ES-I3 (cell line): Measurements from ENCODE around the gene FGB.

Source experiments
- H3K36me3 ChIP-seq: 2 replicates; pipeline ENCODE4 v1.6.1; 2013; ENCODE audit warnings: mild to moderate bottlenecking, low read length, control low read depth, moderate library complexity; ENCODE audit not compliant: insufficient read depth
- H3K4me1 ChIP-seq: 2 replicates; pipeline ENCODE4 v1.6.1; 2013; ENCODE audit warnings: mild to moderate bottlenecking, control low read depth, low read length; ENCODE audit not compliant: insufficient read depth
- H3K9ac ChIP-seq: 2 replicates; pipeline ENCODE4 v1.6.1; 2013; ENCODE audit warnings: low read depth, mild to moderate bottlenecking, low read length, moderate library complexity
- H3K9me3 ChIP-seq: 2 replicates; pipeline ENCODE4 v1.6.1; 2013; ENCODE audit warnings: mild to moderate bottlenecking, low read length, moderate library complexity; ENCODE audit not compliant: control insufficient read depth, insufficient read depth

Gene FGB

DNA sequence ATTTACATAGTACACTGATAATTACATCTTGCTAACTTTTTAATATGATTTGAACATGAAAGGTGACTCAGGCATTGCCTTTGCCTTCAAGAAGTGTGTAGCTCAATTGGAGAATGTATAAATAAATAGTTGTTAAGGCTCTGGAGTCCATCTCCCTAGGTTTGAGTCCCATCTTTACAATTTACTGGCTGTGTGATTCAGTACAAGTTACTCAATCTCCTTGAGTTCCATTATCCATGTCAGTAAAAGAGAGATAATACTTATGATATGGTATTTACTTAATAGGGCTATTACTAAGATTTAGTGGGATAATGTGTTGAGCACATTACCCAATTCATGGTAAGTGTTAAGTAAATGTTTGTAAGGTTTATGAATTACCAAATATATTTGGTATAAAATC, 51.5 kb downstream of the FGB start:
- Histone ChIP-seq H3K9me3 (no peaks in the 10 kb centered on the region), H3K4me1 (no peaks in the 10 kb centered on the region), H3K36me3 (no peaks in the 10 kb centered on the region), H3K9ac (no peak overlapping the region)

DNA sequence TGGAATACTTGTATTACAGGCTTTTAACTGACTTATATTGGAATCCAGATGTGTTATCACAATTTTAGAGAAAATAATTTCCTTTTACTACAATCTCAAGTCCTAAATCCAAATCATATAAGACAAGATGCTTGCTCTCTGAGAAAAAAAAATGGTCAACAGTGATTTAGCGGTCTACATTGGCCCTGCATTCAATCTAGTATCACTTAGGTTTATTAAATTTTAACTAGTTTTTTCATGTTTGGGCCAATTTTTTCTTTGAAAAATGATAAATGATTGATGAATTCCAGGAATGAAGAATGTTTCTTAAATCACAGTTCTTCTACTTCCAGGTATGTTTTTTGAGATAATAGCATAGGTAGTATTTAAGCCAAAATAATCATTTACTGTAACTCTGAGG, 52.4 kb downstream of the FGB start:
- H3K9me3 ChIP-seq, result no peaks in the 10 kb centered on the region
- no peak overlapping the region for H3K9ac ChIP-seq
- H3K4me1 ChIP-seq, result no peaks in the 10 kb centered on the region
- no peaks in the 10 kb centered on the region for H3K36me3 ChIP-seq

DNA sequence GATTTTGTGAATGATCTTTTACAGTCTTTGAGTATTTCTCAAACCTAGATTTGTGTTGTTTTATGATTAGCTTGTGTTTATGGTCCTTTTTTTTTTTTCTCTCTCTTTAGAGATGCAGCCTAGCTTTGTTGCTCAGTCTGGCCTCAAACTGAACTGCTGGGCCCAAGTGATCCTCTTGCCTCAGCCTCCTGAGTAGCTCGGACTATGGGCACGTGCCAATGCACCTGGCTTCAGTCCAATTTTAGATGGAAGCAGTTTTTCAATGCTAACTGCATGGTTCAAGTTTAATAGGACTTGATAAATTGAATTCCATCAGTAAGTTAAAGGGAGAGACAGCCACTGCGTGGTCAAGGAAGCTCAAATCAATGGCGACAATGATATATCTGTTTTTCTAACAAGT, 53.5 kb downstream of the FGB start:
- Histone ChIP-seq H3K36me3 (no peaks in the 10 kb centered on the region), H3K9ac (no peak overlapping the region), H3K4me1 (no peaks in the 10 kb centered on the region), H3K9me3 (no peaks in the 10 kb centered on the region)

DNA sequence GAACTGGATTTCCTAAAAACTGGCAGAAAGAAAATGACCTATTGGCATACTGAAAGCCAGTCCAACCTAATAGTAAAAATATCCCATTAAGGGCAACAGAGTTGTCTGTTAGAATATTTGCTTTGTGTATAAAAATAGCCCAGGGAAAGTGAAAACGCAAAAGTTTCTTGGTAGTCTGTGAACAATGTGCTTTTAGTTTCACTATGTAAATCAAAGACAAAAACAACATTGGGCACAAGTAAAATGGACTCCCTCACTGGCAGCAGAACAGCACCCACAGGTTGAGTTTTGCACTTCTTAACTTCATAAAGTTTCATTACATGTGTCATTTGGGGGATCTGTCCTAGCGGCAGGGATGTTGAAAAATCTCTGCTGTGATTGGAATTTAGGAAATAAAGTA, 53.9 kb downstream of the FGB start:
- no peaks in the 10 kb centered on the region for H3K36me3 ChIP-seq
- H3K4me1 ChIP-seq, result no peaks in the 10 kb centered on the region
- H3K9me3 ChIP-seq, result no peaks in the 10 kb centered on the region
- H3K9ac ChIP-seq, result no peak overlapping the region

DNA sequence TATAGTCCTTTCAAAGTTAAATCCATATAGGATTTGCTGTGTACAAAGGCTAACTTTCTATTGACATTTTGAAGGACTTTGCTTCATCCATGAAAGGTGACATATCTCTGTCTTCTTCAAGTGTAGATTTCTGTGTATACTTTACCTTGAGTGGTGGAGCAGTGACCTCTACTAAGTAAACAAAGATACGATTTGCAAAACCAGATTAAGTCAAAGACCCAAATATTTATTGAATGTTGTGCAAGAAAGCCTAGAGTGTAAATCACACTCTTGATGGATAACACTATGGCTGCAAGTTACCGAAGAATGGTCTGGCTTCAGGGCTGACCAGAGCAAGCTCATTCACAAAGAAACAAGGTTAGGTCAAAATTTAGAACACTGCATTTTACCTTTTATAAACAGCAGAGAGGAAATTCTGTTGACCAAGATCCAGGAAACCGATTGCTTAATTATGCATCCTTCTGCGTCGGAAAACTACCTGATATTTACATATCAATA, 55.1 kb downstream of the FGB start:
- Histone ChIP-seq H3K9ac (no peak overlapping the region), H3K9me3 (no peaks in the 10 kb centered on the region), H3K36me3 (no peaks in the 10 kb centered on the region), H3K4me1 (no peaks in the 10 kb centered on the region)

DNA sequence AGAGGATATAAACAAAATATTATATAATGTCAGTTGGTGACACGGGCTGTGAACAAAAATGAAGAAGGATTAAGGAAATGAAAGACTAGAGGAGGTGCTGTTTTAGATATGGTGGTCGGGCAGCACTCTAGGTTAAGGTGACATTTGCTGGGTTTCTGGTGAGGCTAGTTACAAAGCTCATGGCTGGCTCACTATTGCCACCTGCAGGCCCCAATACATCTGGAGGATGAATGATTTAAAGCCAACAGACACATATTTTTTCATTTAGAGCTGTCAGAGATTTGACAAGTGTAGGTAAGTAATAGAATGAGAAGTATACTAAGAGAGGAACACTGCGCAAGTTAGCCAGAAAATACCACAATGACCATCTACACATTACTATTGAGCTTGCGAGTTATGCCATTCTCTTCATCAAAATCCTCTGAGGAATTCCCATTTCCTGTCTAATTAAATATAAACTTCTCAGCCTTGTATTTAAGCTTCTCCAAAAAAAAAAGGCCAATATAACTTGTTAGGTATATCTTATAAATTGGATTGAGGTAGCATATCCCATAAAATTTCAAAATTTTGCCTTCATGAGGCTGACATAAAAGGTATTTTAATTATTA, 56.0 kb downstream of the FGB start:
- no peaks in the 10 kb centered on the region for H3K9me3 ChIP-seq
- no peaks in the 10 kb centered on the region for H3K36me3 ChIP-seq
- no peak overlapping the region for H3K9ac ChIP-seq
- no peaks in the 10 kb centered on the region for H3K4me1 ChIP-seq

DNA sequence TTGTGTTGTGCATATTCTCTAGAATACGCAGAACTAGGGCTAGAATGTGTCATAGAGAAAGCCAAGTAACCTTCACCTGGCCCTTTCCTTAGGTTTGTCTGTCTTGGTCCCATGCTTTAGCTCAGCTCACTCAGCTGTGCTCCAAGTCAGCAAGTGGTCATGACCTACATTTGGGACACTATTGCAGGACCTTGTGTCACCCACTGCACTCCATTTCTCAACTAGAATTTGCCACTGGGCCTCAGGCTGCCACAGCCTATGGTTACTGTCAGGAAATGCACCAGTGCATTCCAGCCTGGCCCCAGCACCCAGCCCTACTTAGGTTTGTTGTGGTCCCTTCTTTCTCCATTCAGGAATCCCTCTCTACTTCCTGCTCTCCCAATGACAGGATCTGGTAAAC, 57.3 kb downstream of the FGB start:
- no peaks in the 10 kb centered on the region for H3K4me1 ChIP-seq
- H3K36me3 ChIP-seq, result no peaks in the 10 kb centered on the region
- H3K9ac ChIP-seq, result no peak overlapping the region

More for the DNA sequence above, 57.3 kb downstream of the FGB start:
- H3K9me3 ChIP-seq, result no peaks in the 10 kb centered on the region
